ENCODE data around the gene REL. TPM values are rescaled to one million over a fixed set of nuclear protein-coding genes. Genes with fewer than 3 reads are reported as not detected.

The REL gene
- 28.4 TPM for total RNA-seq

DNA sequence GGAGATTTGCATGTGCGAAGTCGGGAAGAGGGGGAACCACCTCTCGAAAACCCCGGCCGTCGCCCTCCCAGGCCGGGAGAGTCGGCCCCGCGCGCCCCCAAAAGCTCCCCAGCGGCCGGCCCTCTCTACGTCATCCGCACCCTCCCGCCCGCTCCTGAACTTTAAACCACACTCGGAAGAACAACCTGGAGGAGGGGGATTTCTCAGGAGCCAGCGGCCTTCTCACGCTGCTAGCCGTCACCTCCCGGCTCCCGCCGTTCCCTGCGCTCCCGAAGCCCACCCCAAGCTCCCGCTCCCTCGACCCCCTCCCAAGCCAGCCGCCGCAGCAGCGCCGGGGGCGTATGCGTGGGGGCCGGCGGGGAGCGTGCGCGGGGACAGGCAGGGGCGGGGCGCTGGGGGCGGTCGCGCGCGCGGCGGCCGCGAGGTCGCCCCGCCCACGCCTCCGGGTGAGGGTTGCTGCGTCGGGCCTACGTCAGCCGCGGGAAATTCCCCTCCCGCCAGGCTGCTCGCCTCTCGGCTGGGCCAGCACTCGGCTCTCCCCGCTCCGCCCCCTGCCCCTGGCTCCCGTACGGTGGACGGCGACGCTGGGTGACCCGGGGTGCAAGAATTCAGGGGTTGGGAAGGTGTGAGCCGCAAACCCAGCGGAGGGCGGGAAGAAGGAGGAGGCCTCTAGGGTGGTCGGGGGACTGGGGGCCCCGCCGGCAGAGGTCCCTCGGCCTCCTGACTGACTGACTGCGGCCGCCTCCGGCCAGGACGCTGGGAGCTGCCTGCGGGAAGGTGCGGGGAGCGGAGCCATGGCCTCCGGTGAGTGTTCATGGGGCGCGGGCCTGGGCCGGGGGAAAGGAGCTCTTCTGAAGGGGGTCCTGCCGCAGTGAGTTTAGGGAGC, at the start of gene REL:
Gene REL (plus strand): TSS at position 528 of the 886 bp plus-strand sequence. CDS start 267 bp downstream, at position 795.
- ATAC-seq, result peak; percentile 96

DNA sequence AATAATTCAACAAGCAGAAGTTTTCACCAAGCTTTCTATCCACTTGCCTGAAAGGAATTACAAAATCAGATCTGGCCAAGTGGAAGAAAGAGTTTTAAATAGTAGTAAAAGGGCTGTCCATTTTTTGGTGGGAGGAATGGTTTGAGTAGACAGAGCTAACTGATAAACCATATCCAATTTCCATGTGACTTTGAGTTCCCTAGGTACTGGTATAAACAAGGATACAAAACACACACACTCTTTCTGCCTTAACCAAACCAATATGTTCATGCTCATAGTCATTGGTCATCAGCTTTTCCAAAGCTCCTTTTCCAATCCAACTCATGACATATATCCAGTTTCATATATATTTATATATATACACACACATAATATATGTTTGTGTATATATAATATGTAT, 49.5 kb upstream of the REL start:
- ATAC-seq (no peak), DNase-seq (ENCODE audit: low spot score) (no peak)
- intact Hi-C loops (cut with DNase I), result no loop called here

More for the DNA sequence above, at the start of gene REL:
- DNase-seq (ENCODE audit: low spot score), result peak; percentile 95
- intact Hi-C loops (cut with DNase I), result loop anchor here (5.0 kb wide), 1 partner anchor 656 kb away; the partner anchor contains the start of gene XPO1

DNA sequence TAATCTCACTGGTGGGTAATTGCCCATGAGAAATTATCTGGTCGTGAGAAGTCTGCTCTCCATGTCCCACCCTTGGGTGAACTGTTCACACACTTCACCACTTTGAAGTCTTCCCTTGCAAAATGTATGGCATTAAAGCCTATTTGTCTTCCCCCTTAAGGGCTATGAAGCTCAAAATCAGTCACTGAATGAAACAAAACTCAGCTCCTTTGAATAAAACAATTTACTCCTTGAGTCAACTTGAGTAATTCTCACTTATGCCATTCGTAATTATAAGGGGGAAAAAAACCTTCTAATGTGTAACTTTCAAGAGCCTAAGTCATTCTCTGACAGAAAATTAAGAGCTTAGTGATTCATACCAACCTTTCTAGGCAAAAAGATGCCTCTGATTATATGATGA, 48.8 kb upstream of the REL start:
- no peak for DNase-seq (ENCODE audit: low spot score)
- intact Hi-C loops (cut with DNase I), result no loop called here

DNA sequence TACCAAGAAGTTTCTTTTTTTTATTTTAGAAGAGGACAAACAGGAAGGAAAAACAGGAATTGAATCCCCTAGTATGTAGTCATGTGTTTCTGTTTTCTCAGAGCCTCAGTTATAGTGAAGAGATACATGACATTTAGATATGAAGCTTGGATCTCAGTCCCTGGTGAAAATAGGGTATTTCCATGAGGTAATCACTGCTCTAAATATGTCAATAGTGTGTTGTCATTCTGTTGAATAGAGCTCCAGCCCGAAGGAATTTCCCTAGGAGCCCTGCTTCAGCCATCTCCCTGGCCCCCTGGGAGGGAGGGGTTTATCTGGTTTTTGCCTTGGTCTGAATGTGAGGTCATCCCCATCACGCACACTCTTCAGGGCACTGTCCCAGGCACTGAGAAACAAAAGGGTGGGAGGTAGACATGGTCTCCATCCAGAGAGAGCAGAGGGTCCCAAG, 47.1 kb upstream of the REL start:
- peak; percentile 49 for ATAC-seq
- intact Hi-C loops (cut with DNase I), result no loop called here
- DNase-seq (ENCODE audit: low spot score), result no peak

More for the DNA sequence above, 48.8 kb upstream of the REL start:
- no peak for ATAC-seq

DNA sequence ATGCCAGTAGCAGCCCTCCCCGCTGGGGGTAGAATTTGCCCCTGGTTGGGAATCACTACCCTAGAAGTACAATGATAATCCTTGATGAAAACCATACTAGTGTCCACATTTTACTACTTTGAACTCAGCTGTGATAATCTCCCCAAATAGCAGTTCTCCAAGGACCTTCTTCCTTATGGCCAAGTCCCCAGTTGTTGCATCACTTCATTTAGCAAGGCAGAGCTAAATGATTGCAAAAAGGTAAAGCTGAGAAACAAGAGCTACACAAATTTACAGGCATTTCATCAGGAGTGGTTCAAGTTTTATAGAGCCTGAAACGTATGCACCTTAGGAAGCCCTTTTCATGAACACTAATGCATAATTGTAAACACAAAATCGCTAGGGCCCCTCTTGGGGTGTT, 44.9 kb upstream of the REL start:
- no peak for DNase-seq (ENCODE audit: low spot score)

DNA sequence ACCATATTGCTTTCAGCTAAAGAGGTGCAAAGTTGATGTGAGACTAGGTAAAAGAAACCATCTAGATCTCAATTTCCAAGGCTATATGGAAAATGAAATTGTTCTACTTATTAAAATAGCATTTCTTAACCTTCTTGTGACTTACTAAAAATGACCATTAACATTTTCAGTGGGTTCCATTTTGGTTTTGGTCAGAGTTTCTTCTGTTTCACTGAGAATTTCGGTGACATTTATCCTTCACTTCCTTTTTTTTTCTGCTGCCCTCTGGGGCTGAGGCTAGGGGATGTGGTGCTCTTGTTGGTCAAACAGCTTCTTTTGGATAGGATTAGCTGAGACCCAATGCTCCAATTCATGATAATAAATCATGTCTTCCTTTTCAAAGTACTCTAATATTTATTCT, 44.3 kb upstream of the REL start:
- no peak for DNase-seq (ENCODE audit: low spot score)
- intact Hi-C loops (cut with DNase I), result no loop called here
- no peak for ATAC-seq

More for the DNA sequence above, 44.9 kb upstream of the REL start:
- no peak for ATAC-seq
- intact Hi-C loops (cut with DNase I), result no loop called here

DNA sequence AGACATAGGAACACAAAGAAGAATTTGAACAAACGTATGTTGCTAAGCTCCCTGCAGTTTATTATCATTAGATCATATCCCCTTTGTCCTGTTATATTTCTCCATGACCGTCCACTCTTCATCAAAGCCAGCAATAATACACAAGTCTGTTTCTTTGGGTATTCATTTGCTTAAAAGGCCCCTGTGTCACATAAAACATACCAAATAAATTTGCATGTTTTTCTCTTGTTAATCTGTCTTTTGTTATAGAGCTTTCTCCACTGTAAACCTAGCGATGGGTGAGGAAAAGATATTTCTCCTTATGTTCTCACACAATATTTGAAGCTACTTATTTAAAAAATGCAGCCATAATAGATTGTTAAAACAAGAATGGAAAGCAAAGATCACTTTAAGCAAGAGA, 42.9 kb upstream of the REL start:
- no peak for ATAC-seq
- DNase-seq (ENCODE audit: low spot score), result no peak

DNA sequence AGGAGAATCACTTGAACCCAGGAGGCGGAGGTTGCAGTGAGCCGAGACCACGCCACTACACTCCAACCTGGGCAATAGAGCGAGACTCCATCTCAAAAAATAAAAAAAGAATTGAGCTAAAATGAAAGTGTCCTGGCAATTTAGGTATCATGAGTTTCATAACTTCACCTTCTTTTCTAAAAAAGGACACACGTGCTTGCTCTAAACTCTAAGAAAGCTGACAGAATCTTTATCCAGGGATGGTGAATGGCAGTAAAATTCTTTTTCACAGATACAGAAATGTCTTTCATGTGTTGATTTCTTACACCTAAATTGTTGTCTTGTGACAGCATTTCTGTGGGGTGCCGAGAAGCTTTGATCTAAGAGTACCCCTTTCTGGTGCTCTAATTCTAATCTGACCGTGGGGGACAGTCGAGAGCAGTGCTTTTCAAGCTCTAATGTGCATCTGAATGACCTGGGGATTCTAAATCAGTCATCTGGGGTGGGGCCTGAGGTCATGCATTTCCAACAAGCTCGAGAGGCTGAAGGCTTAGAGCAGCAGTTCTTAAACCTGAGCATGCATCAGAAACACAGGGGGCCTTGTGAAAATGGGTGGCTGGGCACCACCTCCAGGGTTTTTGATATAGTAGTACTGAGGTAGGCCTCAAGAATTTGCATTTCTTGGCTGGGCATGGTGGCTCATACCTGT, 42.1 kb upstream of the REL start:
- intact Hi-C loops (cut with DNase I), result no loop called here
- no peak for DNase-seq (ENCODE audit: low spot score)
- ATAC-seq, result no peak

More for the DNA sequence above, 42.9 kb upstream of the REL start:
- intact Hi-C loops (cut with DNase I), result no loop called here

DNA sequence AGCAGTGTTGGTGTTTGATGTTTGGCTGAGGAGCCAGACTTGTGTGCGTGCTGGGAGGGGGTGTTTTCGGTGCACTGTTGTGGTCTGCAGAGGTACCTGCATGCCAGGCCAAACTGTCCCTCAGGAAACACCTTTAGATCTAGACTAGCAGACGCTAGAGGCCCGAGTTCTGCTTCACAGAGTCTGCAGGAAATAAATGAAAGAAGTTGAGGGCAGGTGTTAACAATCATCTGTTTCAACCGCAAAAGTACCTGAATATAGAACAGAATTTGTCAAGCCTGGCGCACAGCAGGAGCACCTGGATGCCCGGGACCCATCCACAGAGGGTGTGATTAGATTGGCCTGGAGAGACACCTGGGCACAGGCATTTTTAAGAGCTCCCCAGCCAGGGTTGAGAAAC, 40.5 kb upstream of the REL start:
- no peak for ATAC-seq

DNA sequence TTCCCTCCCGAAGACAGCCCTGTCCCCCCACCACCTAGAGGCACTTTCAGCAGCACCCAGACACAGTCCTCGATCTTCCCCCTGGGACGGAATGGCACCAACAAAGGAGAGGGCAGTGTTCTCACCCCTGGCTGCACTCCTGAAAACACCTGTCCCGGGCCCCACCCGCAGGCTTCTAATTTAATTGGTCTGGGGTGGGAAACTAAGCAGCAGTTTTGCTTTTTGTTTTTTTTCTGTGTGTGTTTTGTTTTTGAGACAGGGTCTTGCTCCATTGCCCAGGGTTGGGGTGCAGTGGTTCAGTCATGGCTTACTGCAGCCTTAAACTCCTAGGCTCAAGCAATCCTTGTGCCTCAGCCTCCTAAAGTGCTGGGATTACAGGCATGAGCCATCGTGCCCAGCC, 38.4 kb upstream of the REL start:
- intact Hi-C loops (cut with DNase I), result no loop called here
- DNase-seq (ENCODE audit: low spot score) (no peak), ATAC-seq (no peak)

More for the DNA sequence above, 40.5 kb upstream of the REL start:
- intact Hi-C loops (cut with DNase I), result no loop called here
- DNase-seq (ENCODE audit: low spot score), result no peak

DNA sequence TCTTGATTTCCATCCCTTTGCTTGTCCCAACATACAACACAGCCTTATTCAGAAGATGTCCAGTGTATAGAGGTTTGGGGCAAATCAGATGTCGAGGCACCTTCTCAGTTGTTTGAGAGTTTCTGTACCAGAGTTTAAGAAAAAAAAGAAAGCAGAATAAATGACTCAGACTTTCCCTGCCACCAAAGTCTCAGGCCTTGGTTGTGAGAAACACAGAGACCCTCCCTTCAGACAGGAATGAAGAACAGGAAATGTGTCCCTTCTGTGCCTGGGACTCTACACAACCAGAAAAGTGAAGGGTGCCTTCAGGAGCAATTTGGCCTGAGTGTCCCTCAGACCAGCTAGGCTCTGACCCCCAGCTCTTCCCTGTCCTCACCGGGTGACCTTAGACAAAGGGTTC, 37.3 kb upstream of the REL start:
- DNase-seq (ENCODE audit: low spot score) (no peak), ATAC-seq (no peak)
- intact Hi-C loops (cut with DNase I), result no loop called here

DNA sequence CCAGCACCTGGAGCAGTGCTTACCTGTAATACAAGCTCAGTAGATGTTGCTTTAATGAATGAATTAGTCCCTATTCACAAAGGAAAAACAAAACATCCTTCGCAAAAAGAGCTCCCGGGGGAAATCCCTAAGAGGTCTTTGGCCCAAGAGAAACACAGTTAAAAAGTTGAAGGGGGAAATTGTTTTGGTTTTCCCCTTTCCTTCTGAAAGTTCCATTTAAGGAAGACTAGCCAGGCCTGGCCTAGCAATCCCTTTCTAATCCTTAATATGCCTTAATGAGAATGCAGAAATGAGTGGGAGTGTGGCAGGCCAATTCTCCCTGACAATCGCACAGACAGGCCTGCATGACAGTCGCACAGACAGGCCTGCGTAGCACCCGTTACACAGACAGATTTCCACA, 33.5 kb upstream of the REL start:
- ATAC-seq (no peak), DNase-seq (ENCODE audit: low spot score) (no peak)
- intact Hi-C loops (cut with DNase I), result no loop called here

DNA sequence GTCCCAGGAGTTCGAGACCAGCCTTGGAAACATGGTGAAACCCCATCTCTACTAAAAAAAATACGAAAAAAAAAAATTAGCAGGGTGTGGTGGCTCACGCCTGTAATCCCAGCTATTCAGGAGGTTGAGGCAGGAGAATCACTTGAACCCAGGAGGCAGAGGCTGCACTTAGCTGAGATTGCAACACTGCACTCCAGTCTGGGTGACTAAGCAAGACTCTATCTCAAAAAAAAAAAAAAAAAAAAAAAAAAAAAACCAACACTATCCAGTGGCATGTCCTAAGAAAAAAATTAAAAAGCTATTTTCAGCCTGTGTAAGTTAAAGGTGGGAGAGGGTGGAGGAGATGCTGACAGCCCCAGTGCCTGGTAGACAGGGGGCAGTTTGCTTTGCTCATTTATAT, 32.2 kb upstream of the REL start:
- intact Hi-C loops (cut with DNase I), result no loop called here
- DNase-seq (ENCODE audit: low spot score) (no peak), ATAC-seq (no peak)

DNA sequence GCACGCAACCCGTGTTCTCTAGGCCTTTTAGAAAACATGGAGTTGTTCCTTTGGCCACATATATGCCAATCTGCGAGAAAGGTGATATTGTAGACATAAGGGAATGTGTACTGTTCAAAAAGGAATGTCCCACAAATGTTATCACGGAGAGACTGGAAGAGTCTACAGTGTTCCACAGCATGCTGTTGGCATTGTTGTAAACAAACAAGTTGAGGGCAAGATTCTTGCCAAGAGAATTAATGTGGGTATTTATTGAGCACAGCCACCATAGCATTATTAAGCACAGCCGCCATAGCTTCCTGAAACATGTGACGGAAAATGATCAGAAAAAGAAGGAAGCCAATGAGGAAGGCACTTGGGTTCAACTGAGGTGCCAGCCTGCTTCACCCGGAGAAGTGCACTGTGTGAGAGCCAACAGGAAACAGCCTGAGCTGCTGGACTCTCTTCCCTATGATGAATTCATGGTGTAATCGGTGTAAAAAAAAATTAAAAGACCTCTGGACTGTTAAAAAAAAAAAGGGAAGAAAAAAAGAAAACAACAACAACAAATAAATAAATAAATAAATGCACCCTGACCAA, 29.0 kb upstream of the REL start:
- peak; percentile 73 for ATAC-seq
- DNase-seq (ENCODE audit: low spot score), result no peak
- intact Hi-C loops (cut with DNase I), result no loop called here

DNA sequence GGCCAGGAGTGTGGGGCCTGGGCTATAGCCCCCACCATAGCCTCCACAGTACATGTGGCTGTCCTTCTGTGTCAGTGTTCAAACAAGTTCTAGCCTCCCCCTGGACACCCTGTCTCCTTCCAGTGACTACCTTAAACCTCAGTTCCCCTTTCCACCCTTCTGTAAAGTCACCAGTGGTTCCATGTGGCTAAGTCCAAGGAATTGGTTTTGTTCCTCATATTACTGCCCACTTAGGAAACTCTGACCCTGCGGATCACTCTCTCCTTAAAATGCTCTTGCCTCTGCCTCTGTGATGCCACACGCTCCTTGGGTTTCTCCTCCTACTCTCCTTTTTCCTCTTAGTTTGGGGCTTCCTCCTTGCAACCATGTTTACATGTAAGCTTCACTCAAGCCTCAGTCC, 27.8 kb upstream of the REL start:
- ATAC-seq, result peak; percentile 8
- intact Hi-C loops (cut with DNase I), result no loop called here

DNA sequence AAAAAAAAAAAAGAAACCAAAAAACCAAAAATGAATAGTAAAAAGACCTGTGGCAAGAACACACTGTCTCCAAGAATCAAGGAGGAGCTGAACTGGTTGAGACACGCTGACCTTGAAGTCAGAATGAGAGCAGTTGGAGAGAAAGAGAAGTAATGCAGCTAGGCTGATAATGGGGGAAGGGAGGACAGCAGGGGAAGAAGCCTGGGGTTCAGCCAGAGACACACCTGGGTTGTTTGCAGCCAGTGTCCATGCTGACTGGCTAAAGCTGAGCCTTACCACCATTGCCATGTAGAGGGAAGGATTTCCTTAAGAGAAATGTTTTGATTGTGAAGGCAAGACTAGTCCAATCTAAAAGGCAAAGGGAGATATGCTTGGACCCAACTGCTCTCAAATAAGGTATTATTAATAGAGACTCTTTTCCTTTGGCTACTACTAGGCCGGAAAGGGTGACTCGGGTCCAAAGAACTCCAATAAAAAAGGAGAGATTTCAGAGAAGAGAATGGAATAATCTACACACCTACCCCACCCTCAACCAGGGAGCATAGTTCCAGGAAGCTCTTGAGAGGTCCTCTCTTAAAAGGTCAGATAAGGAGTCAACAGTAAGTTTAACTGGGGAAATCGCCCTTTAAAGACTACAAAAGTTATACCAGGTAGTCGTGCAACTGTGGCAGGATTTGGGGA, 25.2 kb upstream of the REL start:
- intact Hi-C loops (cut with DNase I), result no loop called here
- ATAC-seq (no peak), DNase-seq (ENCODE audit: low spot score) (no peak)

More for the DNA sequence above, 27.8 kb upstream of the REL start:
- no peak for DNase-seq (ENCODE audit: low spot score)

DNA sequence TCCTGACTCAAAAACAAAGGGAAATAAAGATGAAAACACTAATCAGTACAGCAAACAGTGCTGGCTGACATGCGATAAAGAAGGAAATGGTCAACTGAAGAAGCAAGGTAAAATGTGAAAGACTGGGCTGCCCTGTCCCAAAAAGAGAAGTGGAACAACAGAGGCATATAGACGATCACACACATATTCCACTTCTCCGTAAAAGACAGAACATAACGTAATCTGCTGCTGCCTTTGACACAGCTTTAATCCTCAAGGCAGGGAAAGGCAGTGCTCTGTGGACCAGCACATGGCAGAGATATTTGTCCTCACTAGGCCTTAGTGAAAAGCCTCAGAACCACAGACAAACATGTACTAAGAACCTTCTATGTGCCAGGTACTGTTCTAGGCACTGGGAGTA, 24.3 kb upstream of the REL start:
- ATAC-seq, result peak; percentile 38
- intact Hi-C loops (cut with DNase I), result no loop called here
- no peak for DNase-seq (ENCODE audit: low spot score)

DNA sequence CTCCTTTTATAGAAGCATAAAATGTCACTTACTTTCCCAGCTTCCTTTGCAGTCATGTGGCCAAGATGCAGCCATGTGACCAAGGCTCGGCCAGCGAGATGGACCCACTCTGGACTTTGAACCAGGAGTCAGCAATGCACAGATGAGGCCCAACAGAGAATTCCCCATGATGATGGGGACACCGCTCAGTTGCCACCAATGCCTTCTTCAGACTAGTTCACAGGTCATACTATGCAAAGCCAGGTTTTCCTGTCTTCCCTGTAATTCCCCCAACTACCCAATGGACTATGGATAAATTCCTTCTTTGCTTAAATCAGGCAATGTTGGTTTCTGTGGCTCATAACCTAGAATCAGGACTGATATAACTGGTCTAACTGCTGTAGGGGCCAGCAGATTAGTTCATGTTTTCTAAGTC, 22.5 kb upstream of the REL start:
- intact Hi-C loops (cut with DNase I), result no loop called here
- DNase-seq (ENCODE audit: low spot score) (no peak), ATAC-seq (no peak)

DNA sequence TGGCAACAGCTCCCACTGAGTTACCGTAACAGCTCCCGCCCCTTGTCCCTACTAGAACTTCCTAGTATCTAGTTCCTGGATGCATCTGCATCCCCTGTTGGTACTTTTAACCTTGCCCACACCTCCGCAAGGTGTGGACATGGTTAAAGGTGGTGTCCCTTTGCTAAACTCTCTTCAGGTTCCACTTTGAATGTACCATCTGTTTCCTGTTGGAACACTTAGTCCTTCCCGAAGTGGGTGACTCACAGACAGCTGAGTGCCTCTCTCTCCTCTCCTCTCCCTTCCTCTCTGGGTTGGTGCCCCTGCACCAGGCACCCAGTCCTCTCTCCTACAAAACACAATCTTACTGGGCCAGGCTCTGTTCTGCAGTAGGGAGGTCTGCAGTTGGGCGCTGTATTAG, 19.6 kb upstream of the REL start:
- ATAC-seq, result no peak
- intact Hi-C loops (cut with DNase I), result no loop called here

More for the DNA sequence above, 19.6 kb upstream of the REL start:
- DNase-seq (ENCODE audit: low spot score), result no peak

Data from sciatic nerve (tissue), 2 donors.